GM18858 (cell line): ENCODE results near the gene PAM.

Source experiments
- ATAC-seq: cut with Tn5 transposase; IDR thresholded peaks from one replicate; pipeline ENCODE4 v1.9.1; 2021; ENCODE audit not compliant: unreplicated experiment

The PAM gene

GRCh38 chr5:102807878-102808502 lies 52.9 kb downstream of the PAM start:
- ATAC-seq: no peak

GRCh38 chr5:102809033-102809432 lies 53.9 kb downstream of the PAM start:
- no peak for ATAC-seq

GRCh38 chr5:102811972-102812371 lies 56.9 kb downstream of the PAM start:
- no peak for ATAC-seq

GRCh38 chr5:102813740-102814139 lies 58.6 kb downstream of the PAM start:
- no peak for ATAC-seq

- ATAC-seq: no peak
Measured at GRCh38 chr5:102815084-102815483, 60.0 kb downstream of the PAM start.

GRCh38 chr5:102815540-102816332 lies 60.6 kb downstream of the PAM start:
- ATAC-seq: no peak

GRCh38 chr5:102818345-102818744 lies 63.2 kb downstream of the PAM start:
- ATAC-seq: no peak

- ATAC-seq: peak; percentile 44
Measured at GRCh38 chr5:102818934-102819333, 63.8 kb downstream of the PAM start.

- no peak for ATAC-seq
Measured at GRCh38 chr5:102819634-102820033, 64.5 kb downstream of the PAM start.

GRCh38 chr5:102823441-102823874 lies 68.4 kb downstream of the PAM start:
- no peak for ATAC-seq

- no peak for ATAC-seq
Measured at GRCh38 chr5:102826629-102827028, 71.5 kb downstream of the PAM start.

- ATAC-seq: no peak
Measured at GRCh38 chr5:102830241-102830640, 75.1 kb downstream of the PAM start.

GRCh38 chr5:102832445-102832844 lies 77.3 kb downstream of the PAM start:
- no peak for ATAC-seq

- ATAC-seq: no peak
Measured at GRCh38 chr5:102833146-102833545, 78.0 kb downstream of the PAM start.

GRCh38 chr5:102834438-102834964 lies 79.4 kb downstream of the PAM start:
- ATAC-seq: no peak

- ATAC-seq: no peak
Measured at GRCh38 chr5:102835717-102836116, 80.6 kb downstream of the PAM start.

GRCh38 chr5:102841021-102841420 lies 85.9 kb downstream of the PAM start:
- no peak for ATAC-seq

GRCh38 chr5:102843997-102844396 lies 88.9 kb downstream of the PAM start:
- no peak for ATAC-seq

- ATAC-seq: no peak
Measured at GRCh38 chr5:102845041-102845440, 89.9 kb downstream of the PAM start.

GRCh38 chr5:102850503-102850902 lies 95.4 kb downstream of the PAM start:
- no peak for ATAC-seq

- no peak for ATAC-seq
Measured at GRCh38 chr5:102853680-102854079, 98.6 kb downstream of the PAM start.

- no peak for ATAC-seq
Measured at GRCh38 chr5:102855681-102856388, 100.7 kb downstream of the PAM start.
